ENCODE measurements around the gene TAF6. TPM values are rescaled to one million over a fixed set of nuclear protein-coding genes. Genes with fewer than 3 reads are reported as not detected.

TAF6 gene
- total and polyA plus RNA-seq, 9 donors = 35.9 to 66.1 (median 57.1) TPM

DNA sequence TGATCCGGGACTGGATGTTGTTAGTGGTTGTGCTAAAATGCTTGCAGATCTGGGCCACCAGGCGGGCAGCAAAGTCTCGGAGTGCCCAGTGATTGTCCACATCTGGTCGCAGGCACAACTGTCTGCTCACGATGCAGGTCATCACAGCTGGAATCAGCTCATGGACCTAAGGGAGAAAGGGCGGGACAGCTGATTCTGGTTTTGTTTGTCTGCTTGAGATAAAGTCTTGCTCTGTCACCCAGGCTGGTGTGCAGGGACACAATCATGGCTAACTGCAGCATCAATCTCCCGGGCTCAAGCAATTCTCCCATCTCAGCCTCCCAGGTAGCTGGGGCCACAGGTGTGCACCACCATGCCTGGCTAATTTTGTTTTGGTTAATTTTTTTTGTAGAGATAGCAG lies 8.0 kb downstream of the TAF6 start:
- no peaks in the 10 kb centered on the region for H3K27me3 ChIP-seq
- no peaks in the 10 kb centered on the region for H3K4me1 ChIP-seq (ENCODE audit: insufficient read depth)
- H3K27ac ChIP-seq = no peak overlapping the region
- H3K4me3 ChIP-seq = no peak overlapping the region
- intact Hi-C loops (cut with DNase I) = no loop called here
- no peak for DNase-seq
- WGBS, 3 donors = 86 to 91% (median 88%) methylated on average over 7 of the region's 7 CpGs
- no peaks in the 10 kb centered on the region for H3K36me3 ChIP-seq
- H3K9me3 ChIP-seq = no peaks in the 10 kb centered on the region
- TF ChIP-seq, protein P1, sequence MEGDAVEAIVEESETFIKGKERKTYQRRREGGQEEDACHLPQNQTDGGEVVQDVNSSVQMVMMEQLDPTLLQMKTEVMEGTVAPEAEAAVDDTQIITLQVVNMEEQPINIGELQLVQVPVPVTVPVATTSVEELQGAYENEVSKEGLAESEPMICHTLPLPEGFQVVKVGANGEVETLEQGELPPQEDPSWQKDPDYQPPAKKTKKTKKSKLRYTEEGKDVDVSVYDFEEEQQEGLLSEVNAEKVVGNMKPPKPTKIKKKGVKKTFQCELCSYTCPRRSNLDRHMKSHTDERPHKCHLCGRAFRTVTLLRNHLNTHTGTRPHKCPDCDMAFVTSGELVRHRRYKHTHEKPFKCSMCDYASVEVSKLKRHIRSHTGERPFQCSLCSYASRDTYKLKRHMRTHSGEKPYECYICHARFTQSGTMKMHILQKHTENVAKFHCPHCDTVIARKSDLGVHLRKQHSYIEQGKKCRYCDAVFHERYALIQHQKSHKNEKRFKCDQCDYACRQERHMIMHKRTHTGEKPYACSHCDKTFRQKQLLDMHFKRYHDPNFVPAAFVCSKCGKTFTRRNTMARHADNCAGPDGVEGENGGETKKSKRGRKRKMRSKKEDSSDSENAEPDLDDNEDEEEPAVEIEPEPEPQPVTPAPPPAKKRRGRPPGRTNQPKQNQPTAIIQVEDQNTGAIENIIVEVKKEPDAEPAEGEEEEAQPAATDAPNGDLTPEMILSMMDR (IDR thresholded peaks at IDR 0.05) = no peak
- TF ChIP-seq POLR2A (IDR thresholded peaks at IDR 0.05) = no peak
- TF ChIP-seq EP300 (IDR thresholded peaks at IDR 0.05) = no peak

DNA sequence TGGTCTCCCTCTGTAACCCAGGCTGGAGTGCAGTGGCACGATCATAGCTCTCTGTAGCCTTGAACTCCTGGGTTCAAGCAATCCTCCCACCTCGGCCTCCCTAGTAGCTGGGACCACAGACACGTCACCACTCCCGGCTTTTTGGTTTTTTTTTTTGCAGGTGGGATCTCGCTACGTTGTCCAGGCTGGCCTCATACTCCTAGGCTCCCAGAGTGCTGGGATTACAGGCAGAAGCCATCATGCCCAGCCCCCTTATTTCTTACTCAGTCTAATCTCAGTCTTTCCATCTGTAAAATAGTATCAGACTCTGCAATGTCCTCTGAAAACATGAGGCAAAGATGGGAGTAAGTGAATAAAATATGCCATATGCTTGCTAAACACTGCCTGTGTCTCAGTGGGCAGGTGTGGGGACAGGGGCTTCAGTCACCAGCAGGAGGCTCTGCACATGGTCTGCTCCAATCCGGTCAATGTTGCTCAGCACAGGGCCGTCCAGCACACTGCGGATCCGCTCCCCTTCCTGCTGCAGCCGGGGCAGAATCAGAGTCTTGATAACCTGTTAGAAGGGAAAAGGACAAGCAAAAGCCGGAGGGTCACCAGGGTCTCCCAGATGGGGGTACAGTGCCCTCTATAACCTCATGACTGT lies 9.5 kb downstream of the TAF6 start:
- no peaks in the 10 kb centered on the region for H3K4me1 ChIP-seq (ENCODE audit: insufficient read depth)
- intact Hi-C loops (cut with DNase I) = no loop called here
- H3K9me3 ChIP-seq = no peaks in the 10 kb centered on the region
- H3K36me3 ChIP-seq = no peaks in the 10 kb centered on the region
- TF ChIP-seq, protein P1 (IDR thresholded peaks at IDR 0.05) = no peak
- no peak for TF ChIP-seq EP300 (IDR thresholded peaks at IDR 0.05)
- TF ChIP-seq POLR2A (IDR thresholded peaks at IDR 0.05) = no peak
- DNase-seq = no peak
- no peak overlapping the region for H3K4me3 ChIP-seq
- WGBS, 3 donors = 68 to 74% (median 73%) methylated on average over 12 of the region's 12 CpGs
- H3K27me3 ChIP-seq = no peaks in the 10 kb centered on the region
- H3K27ac ChIP-seq = no peak overlapping the region

DNA sequence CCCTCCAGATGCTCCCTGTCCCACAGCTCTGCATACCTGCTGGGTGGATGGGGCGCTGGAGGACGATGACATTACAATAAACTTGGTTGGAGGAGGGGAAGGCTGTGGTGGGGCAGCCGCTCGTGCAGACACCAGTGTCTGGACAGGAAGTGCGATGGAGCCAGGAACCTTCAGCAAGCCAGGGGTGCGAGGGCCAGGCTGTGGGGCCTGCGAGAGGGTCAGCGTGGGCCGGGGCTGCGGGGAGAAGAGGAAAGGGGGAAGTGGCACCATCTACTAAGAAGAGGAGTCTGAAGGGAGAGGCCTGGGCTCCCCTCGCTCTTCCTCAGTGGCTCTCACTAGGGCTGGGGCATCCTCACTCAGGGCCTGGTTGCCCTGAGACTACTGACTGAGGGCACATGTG lies 11.3 kb downstream of the TAF6 start:
- Histone ChIP-seq H3K36me3 (no peaks in the 10 kb centered on the region), H3K27me3 (no peaks in the 10 kb centered on the region), H3K9me3 (no peaks in the 10 kb centered on the region), H3K4me3 (no peak overlapping the region), H3K4me1 (ENCODE audit: insufficient read depth) (no peaks in the 10 kb centered on the region), H3K27ac (no peak overlapping the region)
- intact Hi-C loops (cut with DNase I) = no loop called here
- 76 to 78% (median 77%) methylated on average over 11 of the region's 11 CpGs for WGBS, 3 donors
- no peak for DNase-seq
- TF ChIP-seq POLR2A (IDR thresholded peaks at IDR 0.05) (no peak), EP300 (IDR thresholded peaks at IDR 0.05) (no peak)
- TF ChIP-seq, protein P1 (IDR thresholded peaks at IDR 0.05) = no peak

DNA sequence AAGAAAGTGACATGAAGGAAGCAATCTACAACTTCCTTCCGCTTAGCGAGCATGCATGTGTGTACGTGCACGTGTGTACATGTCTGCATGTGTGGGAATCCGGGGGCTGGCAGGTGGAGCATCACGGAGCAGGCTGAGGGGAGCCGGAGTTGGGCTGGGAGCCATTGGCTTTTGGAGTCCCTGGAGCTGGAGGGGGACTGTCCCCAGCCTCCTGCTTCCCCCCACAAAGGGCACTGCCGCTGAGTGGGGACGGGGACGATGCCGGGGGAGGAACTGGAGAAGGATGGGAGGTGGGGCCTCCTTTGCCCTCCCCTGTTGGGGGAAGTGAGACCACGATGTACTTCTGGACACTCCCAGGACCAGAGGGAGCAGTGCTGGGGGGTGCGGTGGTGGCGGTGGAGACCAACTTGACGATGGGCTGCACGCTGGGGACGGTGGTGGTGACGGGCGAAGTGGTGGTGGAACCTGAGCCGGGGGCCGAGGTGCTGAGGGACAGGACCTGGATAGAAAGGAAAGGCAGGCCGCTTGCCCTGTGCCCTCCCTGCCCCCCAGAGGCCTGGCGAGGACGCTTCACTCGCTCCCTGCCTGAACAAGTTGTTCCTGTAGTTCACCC lies 11.9 kb downstream of the TAF6 start:
- no peak for DNase-seq
- Histone ChIP-seq H3K36me3 (no peaks in the 10 kb centered on the region), H3K4me1 (ENCODE audit: insufficient read depth) (no peaks in the 10 kb centered on the region), H3K9me3 (no peaks in the 10 kb centered on the region), H3K27ac (no peak overlapping the region), H3K27me3 (no peaks in the 10 kb centered on the region), H3K4me3 (no peak overlapping the region)
- TF ChIP-seq POLR2A (IDR thresholded peaks at IDR 0.05) = no peak
- intact Hi-C loops (cut with DNase I) = no loop called here
- WGBS, 3 donors = 73 to 74% (median 73%) methylated on average over 25 of the region's 25 CpGs

DNA sequence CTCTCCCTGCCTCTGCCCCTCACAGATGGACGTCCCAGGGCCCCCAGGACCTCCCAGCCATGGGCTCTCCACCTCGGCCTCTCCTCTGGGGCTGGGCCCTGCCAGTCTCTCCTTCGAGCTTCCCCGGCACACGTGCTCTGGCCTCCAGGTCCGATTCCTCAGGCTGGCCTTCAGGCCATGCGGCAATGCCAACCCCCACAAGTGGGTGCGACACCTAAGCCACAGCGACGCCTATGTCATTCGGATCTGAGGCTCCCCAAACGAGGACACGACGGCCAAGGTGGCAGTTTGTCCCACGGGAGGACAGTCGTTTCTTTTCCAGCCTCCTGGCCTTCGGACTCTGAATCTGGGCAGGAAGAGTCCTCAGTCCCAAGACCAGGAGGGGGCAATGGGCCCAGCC lies 12.5 kb downstream of the TAF6 start:
- WGBS, 3 donors = 70 to 76% (median 71%) methylated on average over 17 of the region's 17 CpGs
- no peaks in the 10 kb centered on the region for H3K36me3 ChIP-seq

More for the DNA sequence above, 12.5 kb downstream of the TAF6 start:
- Histone ChIP-seq H3K4me3 (no peak overlapping the region), H3K27me3 (no peaks in the 10 kb centered on the region), H3K4me1 (ENCODE audit: insufficient read depth) (no peaks in the 10 kb centered on the region), H3K9me3 (no peaks in the 10 kb centered on the region), H3K27ac (no peak overlapping the region)
- TF ChIP-seq, protein P1 (IDR thresholded peaks at IDR 0.05) = no peak
- no peak for TF ChIP-seq EP300 (IDR thresholded peaks at IDR 0.05)
- no peak for TF ChIP-seq POLR2A (IDR thresholded peaks at IDR 0.05)
- no peak for DNase-seq
- intact Hi-C loops (cut with DNase I) = no loop called here
